LHCN-M2 (cell line): ENCODE data around the gene SLC38A3. TPM values are rescaled to one million over a fixed set of nuclear protein-coding genes. Genes with fewer than 3 reads are reported as not detected.

ENCODE experiments used
- DNase-seq: peaks from one replicate; pipeline ENCODE4 v3.0.0-alpha.2; 2012; ENCODE audit warnings: low read depth
- total RNA-seq: library from RNA; depleted of rRNA; stranded (reverse); fragments of >200 nt; gene quantifications from 2 replicates; pipeline ENCODE4 v1.2.3, GENCODE V29; 2014

SLC38A3 gene
- total RNA-seq, 1 experiment from 2014 or later = 1.1 TPM

DNA sequence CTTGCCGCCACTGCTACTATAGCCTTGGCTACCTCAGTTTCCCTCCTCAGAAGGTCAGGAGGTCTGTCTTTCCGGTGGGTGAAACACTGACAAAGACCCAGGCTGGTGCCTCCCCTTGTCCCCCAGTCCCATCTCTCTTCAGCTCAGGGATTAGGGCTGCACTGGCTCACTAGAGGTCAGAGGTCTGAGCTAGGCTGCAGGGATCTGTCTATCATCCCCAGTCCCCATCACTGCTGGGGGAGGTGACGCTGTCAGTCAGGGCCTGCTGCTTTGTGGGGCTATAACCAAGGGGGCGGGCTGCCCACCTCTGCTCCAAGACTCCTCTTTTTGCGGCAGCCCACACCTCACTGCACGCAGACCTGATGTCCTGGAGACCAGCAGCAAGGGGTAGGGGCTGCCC is 36.3 kb upstream of the SLC38A3 start:
- DNase-seq = no peak

GRCh38 chr3:50169232-50169832 is 35.7 kb upstream of the SLC38A3 start:
- no peak for DNase-seq

DNA sequence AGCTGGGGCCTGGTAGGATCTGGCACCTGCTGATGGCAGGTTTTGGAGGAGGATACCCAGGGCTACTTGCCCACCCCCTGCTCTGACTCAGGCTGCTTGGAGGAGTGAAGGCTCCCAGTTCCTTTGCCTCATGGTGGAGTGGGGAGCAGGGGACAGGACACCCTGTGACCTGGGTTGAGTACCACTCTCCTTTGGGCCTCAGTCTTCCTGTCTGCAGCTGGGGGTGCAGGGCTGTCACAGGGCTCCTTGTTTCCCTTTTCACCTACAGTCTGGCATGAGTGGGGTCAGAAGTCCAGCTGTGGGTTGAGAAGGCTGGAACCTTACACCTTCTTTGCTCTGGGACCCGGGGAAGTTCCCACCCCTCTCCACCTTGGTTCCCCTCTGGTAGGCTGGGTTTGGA is 35.2 kb upstream of the SLC38A3 start:
- DNase-seq = no peak

DNA sequence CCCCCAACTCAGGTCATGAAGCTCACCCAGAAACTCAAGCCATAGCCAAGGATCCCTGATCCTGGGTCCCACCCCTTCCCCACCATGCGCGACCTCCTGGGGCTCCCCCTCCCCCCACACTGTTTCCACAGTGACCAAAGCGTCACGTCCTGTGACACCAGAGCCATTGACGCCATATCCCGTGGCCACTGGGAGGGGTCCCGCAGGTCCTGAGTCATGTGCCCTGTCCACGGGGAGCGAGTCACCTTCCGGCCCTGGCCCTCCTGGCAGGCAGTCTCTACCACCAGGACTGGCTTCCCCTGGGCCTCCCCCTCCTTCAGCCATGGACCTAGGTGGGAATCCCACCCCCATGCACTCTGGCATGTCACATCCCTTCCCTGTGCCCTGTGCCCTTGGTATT is 34.4 kb upstream of the SLC38A3 start:
- peak; percentile 51 for DNase-seq

DNA sequence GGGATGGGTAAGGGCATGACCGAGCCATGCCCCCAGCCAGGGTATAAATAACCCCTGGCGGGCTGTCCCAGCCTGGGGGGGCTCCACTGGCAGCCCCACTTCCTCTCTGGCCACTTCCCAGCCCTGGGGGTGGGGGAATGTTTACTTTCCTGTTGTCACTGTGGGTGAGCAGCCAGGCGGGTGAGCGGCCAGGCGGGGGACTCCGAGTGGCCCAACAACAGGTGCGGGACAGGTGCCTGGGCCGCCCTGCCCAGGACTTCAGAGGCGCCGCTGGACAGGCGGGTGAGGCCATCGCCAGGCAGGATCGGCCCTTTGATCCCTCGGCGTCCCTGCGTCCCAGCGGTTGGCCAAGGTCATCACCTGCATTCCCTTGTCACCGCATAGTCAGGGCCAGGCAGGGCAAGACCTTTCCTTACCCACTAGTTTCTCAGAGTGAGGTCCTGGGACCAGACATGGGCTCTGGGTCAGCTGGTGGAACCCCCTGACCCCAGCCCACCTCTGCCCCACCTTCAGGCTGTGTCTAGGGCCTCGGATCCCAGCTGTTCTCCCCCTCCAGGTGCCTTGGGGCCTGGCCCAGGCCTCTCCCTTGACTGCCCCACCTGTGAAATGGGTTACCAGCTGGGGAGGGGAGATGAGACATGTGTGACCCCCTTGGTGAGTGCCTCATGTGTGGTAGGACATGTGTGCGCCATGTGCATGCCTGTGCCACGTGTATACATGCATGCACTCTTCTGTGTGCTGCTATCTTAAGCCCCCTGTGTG is 33.4 kb upstream of the SLC38A3 start:
- no peak for DNase-seq

DNA sequence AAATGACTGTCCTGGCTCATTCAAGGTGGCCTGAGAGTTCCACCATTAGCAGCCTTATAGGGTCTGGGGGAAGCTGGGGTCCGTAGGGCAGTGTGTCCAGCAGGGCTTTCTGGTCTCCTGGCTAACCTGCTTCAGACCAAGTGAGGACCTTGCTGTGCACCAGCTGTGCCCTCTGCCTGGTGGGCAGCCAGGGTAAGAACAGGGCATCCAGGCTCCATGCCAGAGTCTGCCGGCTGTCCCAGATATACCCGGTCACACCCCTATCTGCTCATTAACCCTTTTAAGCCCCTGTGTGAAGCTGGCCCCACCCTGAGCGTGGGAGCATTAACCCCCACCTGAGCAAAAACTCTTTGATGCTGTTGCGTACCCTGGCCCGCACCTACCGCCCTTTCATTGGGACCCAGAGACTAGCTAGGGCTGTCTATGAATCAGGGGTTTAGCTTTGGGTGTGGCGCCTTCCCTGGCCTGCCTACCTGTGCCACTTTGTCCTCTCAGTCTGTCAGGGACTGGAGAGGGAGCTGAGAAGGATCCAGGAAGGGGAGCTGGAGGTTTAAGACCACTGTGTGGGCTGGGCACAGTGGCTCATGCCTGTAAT is 32.3 kb upstream of the SLC38A3 start:
- no peak for DNase-seq

GRCh38 chr3:50173685-50174516 is 31.2 kb upstream of the SLC38A3 start:
- DNase-seq = no peak

- DNase-seq = no peak
These were observed 30.6 kb upstream of the SLC38A3 start for GRCh38 chr3:50174517-50174895.

DNA sequence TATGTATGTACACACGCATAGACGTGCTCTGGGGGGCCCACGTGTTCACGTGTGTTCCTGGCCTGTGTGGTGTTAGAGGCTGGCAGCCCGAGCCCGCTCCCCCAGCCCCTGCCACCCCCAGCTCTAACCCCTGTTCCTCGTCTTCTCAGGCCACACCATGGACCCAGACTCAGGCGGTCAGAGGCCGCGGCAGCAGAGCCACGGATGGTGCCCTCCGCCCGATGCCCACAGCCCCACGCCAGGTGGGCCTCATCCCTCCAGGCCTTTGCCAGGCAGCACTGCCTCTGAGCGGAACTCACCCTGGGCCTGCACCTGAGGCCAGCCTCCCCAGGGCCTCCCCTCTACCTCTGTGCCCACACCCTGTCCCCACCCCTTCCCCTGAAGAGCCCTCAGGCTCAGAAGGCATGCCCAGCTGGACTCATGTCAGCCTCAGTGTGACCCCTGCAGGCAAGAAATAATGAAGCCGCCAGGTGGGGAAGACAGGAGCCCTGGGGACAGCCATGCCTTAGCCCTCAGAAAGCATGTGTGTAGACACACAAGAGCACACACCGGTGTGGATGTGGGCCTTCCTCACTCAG is 30.0 kb upstream of the SLC38A3 start:
- DNase-seq = no peak

DNA sequence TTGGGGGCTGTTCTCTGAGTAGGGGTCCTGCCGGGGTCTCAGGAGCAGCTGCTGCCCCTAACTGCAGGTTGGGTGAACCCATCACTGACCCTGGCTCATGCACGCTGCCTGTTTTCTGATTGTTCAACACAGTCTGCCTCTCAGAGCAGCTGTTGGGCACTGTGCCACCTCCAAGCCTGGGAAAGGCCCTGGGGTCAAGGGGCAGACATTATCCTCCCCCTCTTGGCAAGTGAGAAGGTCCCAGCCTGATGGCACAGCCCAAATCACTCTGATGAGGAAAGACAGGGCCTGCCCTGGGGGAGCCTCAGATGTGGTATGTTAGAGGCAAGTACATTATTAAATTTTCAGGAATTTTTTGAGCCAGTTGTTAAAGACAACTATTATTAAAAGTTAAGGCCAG is 27.7 kb upstream of the SLC38A3 start:
- DNase-seq = peak; percentile 46

- DNase-seq = no peak
These were observed 25.4 kb upstream of the SLC38A3 start for GRCh38 chr3:50179710-50180109.

GRCh38 chr3:50181985-50182384 is 23.1 kb upstream of the SLC38A3 start:
- no peak for DNase-seq

DNA sequence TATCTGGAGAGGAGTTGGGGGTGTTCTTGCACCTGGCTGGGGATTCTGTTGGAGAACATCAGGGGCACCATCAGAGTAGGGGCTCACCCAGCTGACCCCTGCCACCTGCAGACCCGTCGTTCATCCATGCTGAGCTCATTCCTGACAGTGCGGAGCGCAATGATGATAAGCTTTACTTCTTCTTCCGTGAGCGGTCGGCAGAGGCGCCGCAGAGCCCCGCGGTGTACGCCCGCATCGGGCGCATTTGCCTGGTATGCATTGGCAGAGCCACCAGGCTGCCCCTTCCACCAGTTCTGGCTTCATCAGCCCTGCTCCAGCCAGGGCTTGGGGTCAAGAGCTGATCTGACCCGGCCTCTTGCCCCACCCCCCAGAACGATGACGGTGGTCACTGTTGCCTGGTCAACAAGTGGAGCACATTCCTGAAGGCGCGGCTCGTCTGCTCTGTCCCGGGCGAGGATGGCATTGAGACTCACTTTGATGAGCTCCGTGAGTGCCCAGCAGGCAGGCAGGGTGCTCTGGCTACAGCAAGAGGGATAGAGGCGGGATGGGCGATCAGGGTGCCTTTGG is 22.5 kb upstream of the SLC38A3 start:
- no peak for DNase-seq

DNA sequence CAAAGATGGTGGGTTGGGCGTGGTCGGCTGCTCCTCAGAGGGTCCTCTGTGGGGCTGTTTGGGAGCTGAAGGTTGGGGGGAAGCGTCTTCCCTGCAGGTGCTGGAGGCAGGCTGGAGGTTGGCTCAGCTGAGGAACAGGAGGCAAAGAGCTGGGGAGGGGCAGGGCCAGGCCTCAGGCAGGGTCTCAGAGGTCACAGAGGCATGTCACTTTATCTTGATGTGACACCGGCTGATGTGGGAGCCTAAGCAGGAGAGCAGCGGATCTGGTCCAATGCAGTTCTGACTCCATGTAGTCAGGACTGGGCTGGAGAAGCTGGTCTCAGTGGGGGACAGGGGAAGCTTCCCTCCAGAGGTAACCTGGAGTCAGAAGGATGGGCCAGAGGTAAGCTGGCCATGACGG is 21.3 kb upstream of the SLC38A3 start:
- no peak for DNase-seq

DNA sequence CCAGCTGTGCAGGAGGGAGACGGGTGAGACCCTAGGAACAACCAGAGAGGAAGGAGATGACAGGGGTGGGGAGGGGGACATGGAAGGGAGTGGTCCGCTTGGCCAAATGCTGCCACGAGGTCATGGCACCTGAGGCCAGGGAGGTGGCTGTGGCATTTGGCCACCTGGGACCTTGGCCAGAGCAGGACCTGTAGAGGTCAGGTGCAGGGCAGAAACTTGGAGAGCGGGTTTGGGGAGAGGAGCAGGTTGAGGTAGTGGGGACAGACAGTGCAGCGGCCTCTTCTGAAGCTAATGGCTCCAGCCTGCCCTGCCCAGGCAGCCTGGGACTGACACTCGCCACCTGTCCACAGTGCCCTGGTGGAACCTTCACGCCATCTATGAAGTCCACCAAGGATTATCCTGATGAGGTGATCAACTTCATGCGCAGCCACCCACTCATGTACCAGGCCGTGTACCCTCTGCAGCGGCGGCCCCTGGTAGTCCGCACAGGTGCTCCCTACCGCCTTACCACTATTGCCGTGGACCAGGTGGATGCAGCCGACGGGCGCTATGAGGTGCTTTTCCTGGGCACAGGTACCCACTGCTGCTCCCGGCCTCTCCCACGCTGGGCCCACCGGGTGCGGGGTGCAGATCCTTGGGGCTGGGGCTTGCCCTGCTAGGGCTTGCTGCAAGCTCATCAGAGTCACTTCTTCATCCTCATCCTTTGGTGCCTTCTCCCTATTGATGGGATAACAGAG is 20.7 kb upstream of the SLC38A3 start:
- no peak for DNase-seq

- DNase-seq = no peak
These were observed 19.8 kb upstream of the SLC38A3 start for GRCh38 chr3:50185230-50185629.

GRCh38 chr3:50186096-50186495 is 19.0 kb upstream of the SLC38A3 start:
- DNase-seq = no peak

DNA sequence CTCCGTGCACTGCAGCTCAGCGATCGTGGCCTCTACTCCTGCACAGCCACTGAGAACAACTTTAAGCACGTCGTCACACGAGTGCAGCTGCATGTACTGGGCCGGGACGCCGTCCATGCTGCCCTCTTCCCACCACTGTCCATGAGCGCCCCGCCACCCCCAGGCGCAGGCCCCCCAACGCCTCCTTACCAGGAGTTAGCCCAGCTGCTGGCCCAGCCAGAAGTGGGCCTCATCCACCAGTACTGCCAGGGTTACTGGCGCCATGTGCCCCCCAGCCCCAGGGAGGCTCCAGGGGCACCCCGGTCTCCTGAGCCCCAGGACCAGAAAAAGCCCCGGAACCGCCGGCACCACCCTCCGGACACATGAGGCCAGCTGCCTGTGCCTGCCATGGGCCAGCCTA is 17.3 kb upstream of the SLC38A3 start:
- DNase-seq = no peak

DNA sequence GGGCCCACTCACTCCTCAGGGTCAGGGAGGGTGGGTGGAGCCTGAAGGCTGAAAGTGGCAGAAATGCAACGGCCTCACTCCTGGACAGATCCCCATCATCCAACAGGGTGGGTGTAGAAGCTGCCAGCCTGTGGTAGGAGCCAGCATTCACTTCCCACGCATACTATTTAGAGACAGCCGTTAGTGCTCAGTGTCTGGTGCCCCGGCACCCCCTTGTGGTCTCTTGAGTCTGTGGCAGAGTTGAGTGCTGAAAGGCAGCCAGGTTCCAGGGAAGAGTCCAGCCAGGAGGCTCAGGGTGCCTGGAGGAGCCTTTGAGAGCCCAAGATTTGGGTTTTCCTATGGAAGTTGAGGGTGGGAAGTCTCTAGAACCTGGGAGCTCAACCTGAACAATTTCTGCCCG is 15.8 kb upstream of the SLC38A3 start:
- DNase-seq = peak; percentile 73

DNA sequence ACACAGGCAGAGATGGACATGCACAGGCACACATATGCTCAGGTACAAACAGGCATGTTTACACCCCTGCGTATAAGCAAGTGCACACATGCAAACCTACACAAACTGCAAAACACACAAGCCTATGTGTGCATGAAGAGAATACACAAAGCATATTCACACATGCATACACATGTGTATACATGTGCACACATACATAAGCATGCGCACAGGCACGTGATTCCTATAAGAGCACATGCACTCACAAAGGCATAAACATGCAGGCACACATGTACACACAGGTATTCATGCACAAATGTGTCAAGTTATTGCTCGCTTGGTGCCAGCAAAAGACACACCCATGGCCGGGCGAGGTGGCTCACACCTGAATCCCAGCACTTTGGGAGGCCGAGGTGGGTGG is 15.1 kb upstream of the SLC38A3 start:
- DNase-seq = no peak
